OCI-LY7 (cell line): ENCODE data around the gene TDRD10. TPM values are rescaled to one million over a fixed set of nuclear protein-coding genes. Genes with fewer than 3 reads are reported as not detected.

ENCODE experiments used
- BruUV-seq: library from RNA; stranded (reverse); fragments of 400-500 nt; replicated peaks from 2 replicates; lab custom pipeline; 2021; lab: Mats Ljungman, UMichigan
- CTCF ChIA-PET: fragments of 300-600 bp; sonication (Branson Sonifier 250); formaldehyde crosslinking; loops from one replicate; lab custom pipeline; 2022; ENCODE audit warnings: antibody characterized with exemption; ENCODE audit not compliant: unreplicated experiment; lab: Charles Lee
- POLR2A ChIA-PET: fragments of 300-600 bp; sonication (Branson Sonifier 250); formaldehyde crosslinking; loops from one replicate; lab custom pipeline; 2022; ENCODE audit warnings: antibody characterized with exemption; lab: Charles Lee
- DNase-seq: peaks from one replicate; pipeline ENCODE4 v3.0.0-alpha.2; 2015; ENCODE audit warnings: low spot score
- H2AFZ ChIP-seq: fragments of 200-600 bp; sonication (generic), shearing (Covaris generic); 2 replicates; pipeline ENCODE4 v1.6.1; 2014; ENCODE audit warnings: mild to moderate bottlenecking, antibody characterized with exemption, low read length, moderate library complexity
- H3K27ac ChIP-seq: fragments of 200-600 bp; sonication (generic); 2 replicates; pipeline ENCODE4 v1.5.1; 2014; ENCODE audit warnings: mixed run types, low read depth, mild to moderate bottlenecking, moderate library complexity, low read length, inconsistent platforms; ENCODE audit not compliant: poor library complexity, severe bottlenecking
- H3K36me3 ChIP-seq: fragments of 200-600 bp; sonication (generic); 2 replicates; pipeline ENCODE4 v1.6.1; 2014; ENCODE audit warnings: mild to moderate bottlenecking, antibody characterized with exemption, low read length, moderate library complexity, mixed read lengths; ENCODE audit not compliant: insufficient read depth
- H3K4me1 ChIP-seq: fragments of 200-600 bp; sonication (generic); 2 replicates; pipeline ENCODE4 v1.5.1; 2014; ENCODE audit warnings: mild to moderate bottlenecking, low read length; ENCODE audit not compliant: insufficient read depth, poor library complexity, severe bottlenecking
- H3K4me2 ChIP-seq: fragments of 200-600 bp; sonication (generic); 2 replicates; pipeline ENCODE4 v1.6.1; 2014; ENCODE audit warnings: mild to moderate bottlenecking, low read length
- H3K4me3 ChIP-seq: fragments of 200-600 bp; sonication (generic); 2 replicates; pipeline ENCODE4 v1.5.1; 2014; ENCODE audit warnings: mild to moderate bottlenecking, low read depth, low read length; ENCODE audit not compliant: poor library complexity, severe bottlenecking
- H3K79me2 ChIP-seq: fragments of 200-600 bp; sonication (generic); 2 replicates; pipeline ENCODE4 v1.6.1; 2016; ENCODE audit warnings: low read depth, mild to moderate bottlenecking, low read length, moderate library complexity, mixed read lengths; ENCODE audit not compliant: insufficient read depth
- H3K9me2 ChIP-seq: fragments of 200-600 bp; sonication (generic); 2 replicates; pipeline ENCODE4 v1.6.1; 2016; ENCODE audit warnings: mild to moderate bottlenecking, low read length, mixed read lengths; ENCODE audit not compliant: insufficient read depth
- H3K9me3 ChIP-seq: fragments of 200-600 bp; sonication (generic); 2 replicates; pipeline ENCODE4 v1.6.1; 2014; ENCODE audit warnings: mild to moderate bottlenecking, mixed run types, low read length, mixed read lengths
- H4K20me1 ChIP-seq: fragments of 200-600 bp; sonication (generic); 2 replicates; pipeline ENCODE4 v1.6.1; 2014; ENCODE audit warnings: mild to moderate bottlenecking, antibody characterized with exemption, low read length, moderate library complexity, mixed read lengths; ENCODE audit not compliant: insufficient read depth
- EZH2phosphoT487 ChIP-seq: fragments of 200-600 bp; sonication (generic); IDR thresholded peaks from 2 replicates; pipeline ENCODE4 v1.6.1; 2018; ENCODE audit warnings: low read depth, borderline replicate concordance, mild to moderate bottlenecking, mixed run types, antibody characterized with exemption, low read length, moderate library complexity, mixed read lengths
- intact Hi-C: fragments of 100-400 bp; cut with micrococcal nuclease; formaldehyde crosslinking; loops from one replicate; pipeline ENCODE4 v1.10.0; 2022; ENCODE audit not compliant: unreplicated experiment
- total RNA-seq, 2 experiments: library from RNA; depleted of rRNA in 1 of 2; stranded (reverse); fragments of >200 nt in 1 of 2; shearing (Covaris generic) in 1 of 2; gene quantifications; 2 replicates each; pipeline ENCODE4 v1.2.3, GENCODE V29; 2014 to 2022
- TF ChIP-seq, protein P1 (sequence below): fragments of 200-600 bp; sonication (generic); conservative IDR thresholded peaks from 2 replicates; pipeline ENCODE4 v1.5.1; 2014; ENCODE audit warnings: mild to moderate bottlenecking, antibody characterized with exemption, low read length, moderate library complexity, mixed read lengths

The TDRD10 gene
- total RNA-seq, 2 experiments from 2014 or later: 0.13 TPM; not detected in 1

GRCh38 chr1:154521695-154522094, 19.7 kb downstream of the TDRD10 start:
- TF ChIP-seq, protein P1, sequence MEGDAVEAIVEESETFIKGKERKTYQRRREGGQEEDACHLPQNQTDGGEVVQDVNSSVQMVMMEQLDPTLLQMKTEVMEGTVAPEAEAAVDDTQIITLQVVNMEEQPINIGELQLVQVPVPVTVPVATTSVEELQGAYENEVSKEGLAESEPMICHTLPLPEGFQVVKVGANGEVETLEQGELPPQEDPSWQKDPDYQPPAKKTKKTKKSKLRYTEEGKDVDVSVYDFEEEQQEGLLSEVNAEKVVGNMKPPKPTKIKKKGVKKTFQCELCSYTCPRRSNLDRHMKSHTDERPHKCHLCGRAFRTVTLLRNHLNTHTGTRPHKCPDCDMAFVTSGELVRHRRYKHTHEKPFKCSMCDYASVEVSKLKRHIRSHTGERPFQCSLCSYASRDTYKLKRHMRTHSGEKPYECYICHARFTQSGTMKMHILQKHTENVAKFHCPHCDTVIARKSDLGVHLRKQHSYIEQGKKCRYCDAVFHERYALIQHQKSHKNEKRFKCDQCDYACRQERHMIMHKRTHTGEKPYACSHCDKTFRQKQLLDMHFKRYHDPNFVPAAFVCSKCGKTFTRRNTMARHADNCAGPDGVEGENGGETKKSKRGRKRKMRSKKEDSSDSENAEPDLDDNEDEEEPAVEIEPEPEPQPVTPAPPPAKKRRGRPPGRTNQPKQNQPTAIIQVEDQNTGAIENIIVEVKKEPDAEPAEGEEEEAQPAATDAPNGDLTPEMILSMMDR: no peak
- no peak for TF ChIP-seq EZH2phosphoT487
- no peaks in the 10 kb centered on the region for H3K9me3 ChIP-seq
- DNase-seq: no peak
- H3K79me2 ChIP-seq: no peaks in the 10 kb centered on the region
- no peaks in the 10 kb centered on the region for H3K4me1 ChIP-seq
- CTCF ChIA-PET: interaction anchor here (0.6 kb wide), 1 partner anchor 38 kb away, joined by 3 read pairs; no protein-coding TSS in a partner anchor
- no peaks in the 10 kb centered on the region for H4K20me1 ChIP-seq
- intact Hi-C loops: no loop called here
- H3K27ac ChIP-seq: no peak overlapping the region
- BruUV-seq: no TSS peak
- no peaks in the 10 kb centered on the region for H3K9me2 ChIP-seq
- H2AFZ ChIP-seq: no peak overlapping the region
- H3K36me3 ChIP-seq: no peaks in the 10 kb centered on the region
- H3K4me2 ChIP-seq: no peak overlapping the region
- H3K4me3 ChIP-seq: no peak overlapping the region
- POLR2A ChIA-PET: interaction anchor here (0.6 to 1.5 kb wide), 3 partner anchors 9 to 83 kb away, joined by 3 to 4 read pairs (median 3); no protein-coding TSS in a partner anchor

DNA sequence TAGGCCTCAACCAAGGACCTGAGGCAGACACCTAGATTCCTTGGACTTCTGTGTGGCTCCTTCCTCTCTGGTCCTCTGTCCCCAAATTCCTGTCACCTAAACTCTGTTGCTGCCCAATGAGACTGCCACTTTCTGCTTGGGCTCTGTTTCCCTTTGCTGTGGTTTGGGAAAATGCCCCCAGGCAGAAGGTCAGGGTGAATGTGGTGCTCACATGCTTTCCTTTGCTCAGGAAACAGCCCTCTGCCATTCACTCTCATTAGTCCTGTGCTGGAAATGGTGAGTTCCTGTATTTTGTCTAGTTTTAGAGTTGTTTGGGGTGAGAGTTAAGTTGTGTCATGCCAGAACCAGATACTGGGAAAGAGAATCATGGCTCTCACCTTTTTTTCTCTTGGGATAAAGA, 22.9 kb downstream of the TDRD10 start:
- intact Hi-C loops: no loop called here

GRCh38 chr1:154527192-154527591, 25.2 kb downstream of the TDRD10 start:
- Histone ChIP-seq H3K4me2 (no peak overlapping the region), H3K4me3 (no peak overlapping the region), H3K9me2 (no peaks in the 10 kb centered on the region), H3K4me1 (no peaks in the 10 kb centered on the region), H2AFZ (no peak overlapping the region), H3K79me2 (no peaks in the 10 kb centered on the region), H3K36me3 (no peaks in the 10 kb centered on the region), H3K9me3 (no peaks in the 10 kb centered on the region), H3K27ac (no peak overlapping the region), H4K20me1 (no peaks in the 10 kb centered on the region)
- intact Hi-C loops: no loop called here
- TF ChIP-seq, protein P1: no peak
- TF ChIP-seq EZH2phosphoT487: no peak
- no peak for DNase-seq
- BruUV-seq: no TSS peak
- POLR2A ChIA-PET: no interaction called here
- CTCF ChIA-PET: no interaction called here

More for the DNA sequence above, 22.9 kb downstream of the TDRD10 start:
- H4K20me1 ChIP-seq: no peaks in the 10 kb centered on the region
- H3K4me1 ChIP-seq: no peaks in the 10 kb centered on the region
- BruUV-seq: no TSS peak
- POLR2A ChIA-PET: no interaction called here
- CTCF ChIA-PET: no interaction called here
- H3K27ac ChIP-seq: no peak overlapping the region
- H3K4me3 ChIP-seq: no peak overlapping the region
- DNase-seq: no peak
- H3K79me2 ChIP-seq: no peaks in the 10 kb centered on the region
- no peak overlapping the region for H2AFZ ChIP-seq
- no peaks in the 10 kb centered on the region for H3K36me3 ChIP-seq
- TF ChIP-seq EZH2phosphoT487: no peak
- TF ChIP-seq, protein P1: no peak
- no peaks in the 10 kb centered on the region for H3K9me3 ChIP-seq
- no peaks in the 10 kb centered on the region for H3K9me2 ChIP-seq
- H3K4me2 ChIP-seq: no peak overlapping the region
